ENCODE data around the gene MPEG1.

DNA sequence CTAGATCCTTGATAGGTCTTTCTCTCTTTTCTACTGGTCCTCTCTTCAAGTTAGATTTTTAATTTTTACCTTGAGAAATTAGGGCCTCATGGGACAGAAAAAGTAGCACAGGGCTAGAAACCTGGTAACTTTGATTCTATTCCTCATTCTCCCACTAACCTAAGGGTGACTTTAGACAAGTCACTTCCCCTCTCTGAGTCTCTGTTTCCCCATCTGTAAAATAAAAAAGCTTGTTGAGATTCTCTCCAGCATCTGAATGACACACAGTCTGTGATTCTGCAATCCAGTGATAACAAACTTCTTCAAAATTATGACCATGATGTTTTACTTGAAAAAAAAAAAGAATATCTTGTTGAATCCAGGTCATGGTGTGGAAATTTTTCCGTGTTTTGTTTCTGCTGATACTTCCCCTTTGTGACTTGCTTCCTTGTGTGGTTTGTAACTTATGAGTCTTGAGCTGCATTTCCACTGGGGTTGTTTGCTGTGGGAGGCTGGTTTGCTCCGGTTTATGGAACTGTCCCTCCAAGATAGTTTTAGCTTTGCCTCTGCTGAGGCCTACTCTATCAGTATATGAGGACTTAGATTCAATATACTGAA lies 9.8 kb upstream of the MPEG1 start:
- TF ChIP-seq, protein P1, sequence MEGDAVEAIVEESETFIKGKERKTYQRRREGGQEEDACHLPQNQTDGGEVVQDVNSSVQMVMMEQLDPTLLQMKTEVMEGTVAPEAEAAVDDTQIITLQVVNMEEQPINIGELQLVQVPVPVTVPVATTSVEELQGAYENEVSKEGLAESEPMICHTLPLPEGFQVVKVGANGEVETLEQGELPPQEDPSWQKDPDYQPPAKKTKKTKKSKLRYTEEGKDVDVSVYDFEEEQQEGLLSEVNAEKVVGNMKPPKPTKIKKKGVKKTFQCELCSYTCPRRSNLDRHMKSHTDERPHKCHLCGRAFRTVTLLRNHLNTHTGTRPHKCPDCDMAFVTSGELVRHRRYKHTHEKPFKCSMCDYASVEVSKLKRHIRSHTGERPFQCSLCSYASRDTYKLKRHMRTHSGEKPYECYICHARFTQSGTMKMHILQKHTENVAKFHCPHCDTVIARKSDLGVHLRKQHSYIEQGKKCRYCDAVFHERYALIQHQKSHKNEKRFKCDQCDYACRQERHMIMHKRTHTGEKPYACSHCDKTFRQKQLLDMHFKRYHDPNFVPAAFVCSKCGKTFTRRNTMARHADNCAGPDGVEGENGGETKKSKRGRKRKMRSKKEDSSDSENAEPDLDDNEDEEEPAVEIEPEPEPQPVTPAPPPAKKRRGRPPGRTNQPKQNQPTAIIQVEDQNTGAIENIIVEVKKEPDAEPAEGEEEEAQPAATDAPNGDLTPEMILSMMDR (IDR thresholded peaks at IDR 0.05; ENCODE audit: low read depth, low read length, poor library complexity, severe bottlenecking): no peak
- no peak for TF ChIP-seq EZH2phosphoT487 (IDR thresholded peaks at IDR 0.05; ENCODE audit: borderline replicate concordance, low read length)

Data from DOHH2 (cell line).